Activated CD8-positive, alpha-beta memory T cell treated with anti-CD3 and anti-CD28 coated beads, Interleukin-2, amount 50 U/mL, for 1 hour (primary cell): ENCODE data around the gene MATK.
"Not testable (repeated sequence)": the region's sequence is repeated elsewhere in the genome, so short reads cannot be mapped to it uniquely, and the experiment has no call there.

Experiments used
- DNase-seq: peaks from one replicate; pipeline ENCODE4 v3.0.0-alpha.2; 2020; ENCODE audit errors: extremely low read depth

MATK gene

GRCh38 chr19:3816566-3817218 lies 30.5 kb upstream of the MATK start:
- DNase-seq: no peak

DNA sequence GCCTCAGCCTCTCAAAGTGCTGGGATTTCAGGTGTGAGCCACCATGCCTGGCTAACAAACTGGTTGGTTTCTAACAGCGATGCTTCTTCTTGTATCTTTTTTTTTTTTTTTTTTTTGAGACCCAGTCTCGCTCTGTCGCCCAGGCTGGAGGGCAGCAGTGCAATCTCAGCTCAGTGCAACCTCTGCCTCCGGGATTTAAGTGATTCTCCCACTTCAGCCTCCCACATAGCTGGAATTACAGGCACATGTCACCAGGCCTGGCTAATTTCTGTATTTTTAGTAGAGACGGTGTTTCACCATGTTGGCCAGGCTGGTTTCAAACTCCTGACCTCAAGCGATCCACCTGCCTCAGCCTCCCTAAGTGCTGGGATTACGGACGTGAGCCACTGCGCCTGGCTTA lies 30.0 kb upstream of the MATK start:
- DNase-seq: not testable (repeated sequence)

- DNase-seq: no peak
Observed at GRCh38 chr19:3814648-3815047, 28.5 kb upstream of the MATK start.

GRCh38 chr19:3813473-3814392 lies 27.6 kb upstream of the MATK start:
- no peak for DNase-seq

- no peak for DNase-seq
Observed at GRCh38 chr19:3810708-3811355, 24.7 kb upstream of the MATK start.

DNA sequence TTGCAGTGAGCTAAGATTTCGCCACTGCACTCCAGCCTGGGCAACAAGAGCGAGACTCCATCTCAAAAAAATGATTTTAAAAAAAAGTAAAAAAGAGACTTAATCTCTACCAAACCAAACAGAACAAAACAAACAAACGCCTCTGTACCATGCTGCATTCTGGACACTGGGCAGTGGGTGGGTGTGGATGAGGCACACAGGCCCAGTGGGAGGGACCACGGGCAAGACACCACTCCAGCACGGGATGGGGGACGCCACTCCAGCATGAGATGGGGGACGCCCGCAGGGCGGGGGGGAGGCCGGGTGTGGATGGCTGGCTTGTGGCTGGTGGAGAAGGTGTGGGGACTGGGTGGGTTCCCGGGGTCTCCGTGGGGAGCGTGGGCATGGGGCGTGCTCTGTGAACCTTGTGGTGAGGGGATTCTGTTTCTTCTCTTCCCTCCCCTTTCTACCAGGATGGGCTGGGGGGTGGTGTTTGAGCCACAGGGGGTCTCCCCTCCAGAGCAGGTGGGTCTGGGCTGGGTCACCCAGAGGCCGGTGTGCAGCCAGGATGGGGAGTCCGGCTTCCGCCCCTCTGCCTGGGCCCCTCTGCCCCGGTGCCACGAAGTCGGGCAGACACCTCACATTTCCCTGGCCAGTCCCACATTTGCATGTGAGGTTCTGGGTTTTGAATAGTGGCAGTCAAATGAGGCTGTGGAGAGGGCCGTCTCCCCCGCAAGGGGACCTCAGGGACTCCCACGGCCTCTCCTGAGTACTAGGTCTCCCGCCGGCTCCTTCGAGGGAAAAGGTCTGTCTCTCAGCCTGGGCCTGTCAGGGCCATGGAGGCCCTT lies 23.9 kb upstream of the MATK start:
- no peak for DNase-seq

DNA sequence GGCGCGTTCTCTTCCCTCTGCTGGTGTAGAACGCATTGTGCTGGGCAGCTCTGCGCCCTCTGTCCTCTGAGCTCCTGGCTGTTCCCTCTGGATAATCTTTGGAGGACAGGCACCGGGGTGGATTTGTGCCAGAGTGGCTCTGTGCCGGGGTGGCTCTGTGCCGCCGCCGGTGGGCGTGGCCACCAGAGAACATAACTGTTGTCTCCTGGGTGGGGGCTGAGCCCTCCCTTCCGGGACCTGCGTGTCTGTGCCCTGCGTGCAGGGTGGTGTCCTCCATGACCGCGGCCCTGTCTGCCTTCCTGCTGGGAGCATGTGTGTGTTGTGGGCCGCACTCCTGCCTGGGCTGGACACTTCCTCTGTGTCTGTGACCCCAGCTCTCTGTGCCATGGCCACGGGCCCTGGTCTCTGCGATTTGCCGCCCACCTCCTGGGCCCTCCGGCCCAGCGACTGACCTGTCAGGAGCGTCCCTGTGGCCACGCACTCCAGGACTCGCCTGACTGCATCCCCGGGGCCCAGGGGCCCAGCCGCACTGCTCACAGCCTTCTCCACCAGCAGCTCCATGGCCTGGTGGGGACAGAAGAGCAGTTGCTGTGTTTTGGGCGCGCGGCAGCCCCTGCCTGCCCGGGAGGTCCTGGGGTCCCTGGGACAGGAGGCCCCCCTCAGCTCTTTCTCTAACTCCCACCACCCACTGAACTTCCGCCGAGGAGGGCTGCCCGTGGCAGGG lies 22.4 kb upstream of the MATK start:
- no peak for DNase-seq

DNA sequence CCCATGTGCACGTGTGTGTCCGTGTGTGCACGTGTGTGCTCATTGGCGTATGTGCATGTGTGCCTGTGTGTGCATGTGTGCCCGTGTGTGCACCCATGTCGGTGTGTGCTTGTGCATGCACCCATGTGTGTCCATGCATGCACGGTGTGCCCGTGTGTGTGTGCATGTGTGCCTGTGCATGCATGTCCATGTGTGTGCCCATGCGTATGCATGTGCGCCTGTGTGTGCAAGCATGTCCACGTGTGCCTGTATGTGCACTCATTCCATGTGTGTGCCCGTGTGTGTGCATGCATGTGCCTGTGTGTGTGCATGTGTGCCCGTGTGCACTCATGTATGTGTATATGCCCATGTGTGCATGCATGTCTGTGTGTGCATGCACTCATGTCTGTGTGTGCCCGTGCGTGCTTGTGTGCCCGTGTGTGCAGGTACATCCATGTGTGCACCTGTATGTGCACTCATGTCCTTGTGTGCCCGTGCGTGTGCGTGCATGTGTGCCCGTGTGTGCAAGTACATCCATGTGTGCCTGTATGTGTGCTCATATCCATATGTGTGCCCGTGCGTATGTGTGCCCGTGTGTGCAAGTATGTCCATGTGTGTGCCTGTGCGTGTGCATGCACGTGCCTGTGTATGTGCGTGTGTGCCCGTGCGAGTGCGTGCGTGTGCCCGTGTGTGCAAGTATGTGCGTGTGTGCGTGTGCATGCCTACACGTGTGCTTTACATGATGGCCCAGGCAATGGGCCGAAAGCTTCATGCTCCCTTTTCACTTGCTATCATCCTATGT lies 21.6 kb upstream of the MATK start:
- DNase-seq: no peak

GRCh38 chr19:3807131-3807480 lies 20.9 kb upstream of the MATK start:
- DNase-seq: no peak

- DNase-seq: no peak
Observed at GRCh38 chr19:3805859-3806258, 19.7 kb upstream of the MATK start.

GRCh38 chr19:3804429-3804828 lies 18.2 kb upstream of the MATK start:
- DNase-seq: no peak

- no peak for DNase-seq
Observed at GRCh38 chr19:3803986-3804385, 17.8 kb upstream of the MATK start.

DNA sequence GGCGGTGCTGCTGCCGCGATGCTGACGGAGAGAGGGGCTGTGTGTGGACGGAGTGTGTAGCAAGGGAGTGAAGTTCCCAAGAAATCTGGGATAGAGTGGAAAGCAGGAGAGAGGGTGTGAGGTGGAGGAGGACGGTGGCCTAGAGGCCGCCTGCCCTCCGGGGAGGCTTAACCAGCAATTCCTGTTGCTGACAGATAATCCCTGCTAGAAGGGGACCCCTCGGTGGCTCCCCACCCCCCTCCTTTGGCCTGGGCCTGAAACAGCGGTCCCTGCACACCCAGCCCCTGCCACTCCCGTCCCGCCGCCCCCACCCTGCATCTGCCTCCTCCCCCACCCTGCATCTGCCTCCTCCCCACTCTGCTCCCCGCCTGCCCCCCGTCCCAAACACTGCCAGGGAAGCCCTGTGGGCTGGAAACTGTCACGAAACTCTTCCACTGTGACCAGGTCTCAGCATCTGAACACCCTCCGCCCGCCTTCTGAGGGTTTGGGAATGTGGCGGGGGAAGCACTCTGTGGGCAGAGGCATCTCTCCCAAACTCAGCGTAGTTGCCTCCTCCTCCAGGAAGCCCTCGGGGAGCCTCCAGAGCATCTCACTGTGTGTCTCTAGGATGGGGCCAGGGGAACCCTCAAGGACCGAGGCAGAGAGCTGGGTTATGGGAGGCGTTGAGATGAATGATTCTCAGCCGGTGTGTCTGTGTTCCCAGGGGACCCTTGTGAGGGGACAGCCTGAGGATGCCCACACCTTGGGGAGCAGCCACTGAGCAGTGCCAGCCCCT lies 17.1 kb upstream of the MATK start:
- DNase-seq: no peak

DNA sequence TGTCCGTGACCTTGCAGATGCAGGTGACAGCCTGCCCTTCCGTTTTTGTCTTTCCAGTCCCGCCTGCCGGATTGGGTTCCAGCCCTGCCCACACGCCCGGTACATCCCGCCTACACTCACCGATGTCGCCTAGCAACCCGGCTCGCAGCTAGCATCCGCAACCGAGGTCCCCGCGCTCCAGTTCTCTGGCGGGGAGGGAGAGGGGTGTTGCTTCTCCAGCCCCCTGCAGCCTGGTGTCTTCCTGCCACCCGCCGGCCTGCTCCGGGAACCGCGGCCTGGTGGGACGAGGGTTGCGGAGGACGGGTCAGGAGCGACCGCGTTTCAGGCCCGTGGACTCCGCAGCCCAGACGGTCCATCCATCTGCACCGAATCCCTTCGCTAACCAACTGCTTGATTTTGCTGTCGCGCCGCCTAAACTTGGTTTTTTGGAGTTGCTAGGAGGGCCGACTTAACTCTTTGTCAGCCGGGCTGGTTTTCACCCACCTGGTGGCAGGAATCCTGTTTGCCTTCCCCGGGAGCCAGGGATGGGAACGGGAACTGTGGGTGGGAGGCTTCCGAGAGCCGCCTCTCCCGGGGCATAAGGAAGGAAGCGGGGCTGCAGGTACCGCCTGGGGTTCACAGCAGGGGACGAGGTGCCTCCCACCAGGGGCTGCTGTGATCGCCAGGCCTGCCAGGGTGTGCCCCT lies 15.4 kb upstream of the MATK start:
- no peak for DNase-seq

DNA sequence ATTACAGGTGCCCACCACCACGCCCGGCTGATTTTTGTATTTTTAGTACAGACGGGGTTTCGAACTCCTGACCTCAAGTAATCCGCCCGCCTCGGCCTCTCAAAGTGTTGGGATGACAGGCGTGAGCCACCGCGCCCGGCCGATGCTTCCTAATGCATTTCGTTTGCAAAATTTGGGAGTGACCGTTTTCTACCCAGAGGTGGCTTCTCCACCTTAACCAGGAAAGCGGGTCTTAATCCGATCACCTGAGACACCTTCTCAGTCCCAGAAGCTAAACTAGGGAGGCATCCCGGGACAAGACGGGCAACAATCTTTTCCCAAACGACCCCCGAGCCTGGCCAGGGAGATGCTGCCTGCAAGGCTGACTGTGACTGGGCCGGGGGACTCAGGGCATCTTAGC lies 14.8 kb upstream of the MATK start:
- DNase-seq: no peak

GRCh38 chr19:3798137-3798536 lies 12.0 kb upstream of the MATK start:
- no peak for DNase-seq

GRCh38 chr19:3796358-3796757 lies 10.2 kb upstream of the MATK start:
- DNase-seq: no peak

DNA sequence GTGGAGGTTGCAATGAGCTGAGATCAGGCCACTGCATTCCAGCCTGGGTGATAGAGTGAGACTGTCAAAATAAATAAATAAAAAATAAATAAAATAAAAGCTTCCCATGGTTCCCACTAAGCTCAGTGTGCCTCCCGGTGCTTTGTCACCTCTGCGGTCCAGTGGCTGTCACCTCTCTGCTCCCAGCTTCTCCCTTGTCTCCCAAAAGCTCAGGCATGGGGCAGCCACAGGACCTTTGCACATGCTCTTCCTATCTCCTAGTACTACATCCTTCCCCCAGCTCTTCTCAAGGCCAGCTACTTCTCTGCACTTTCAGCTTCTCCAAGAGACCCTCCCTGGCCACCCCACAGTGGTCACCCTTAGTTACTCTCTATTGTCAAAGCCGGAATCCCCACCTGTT lies 7.6 kb upstream of the MATK start:
- no peak for DNase-seq

- DNase-seq: no peak
Observed at GRCh38 chr19:3792114-3792513, 5.9 kb upstream of the MATK start.
